Activated CD8-positive, alpha-beta T cell treated with anti-CD3 and anti-CD28 coated beads for 36 hours (primary cell): ENCODE results near the gene IFFO2. TPM values are rescaled to one million over a fixed set of nuclear protein-coding genes. Genes with fewer than 3 reads are reported as not detected.

Experiments used
- ATAC-seq: fragments of 200-7000 bp; cut with Tn5 transposase; one replicate; pipeline ENCODE4 v1.10.0; 2021; ENCODE audit warnings: mild to moderate bottlenecking, moderate library complexity
- CTCF ChIA-PET: fragments of 350-600 bp; sonication (Branson Sonifier 250); formaldehyde crosslinking; loops from one replicate; lab custom pipeline; 2021; ENCODE audit warnings: antibody characterized with exemption; lab: Charles Lee
- POLR2A ChIA-PET: fragments of 350-600 bp; sonication (Branson Sonifier 250); formaldehyde crosslinking; loops from one replicate; lab custom pipeline; 2021; ENCODE audit warnings: antibody characterized with exemption; lab: Charles Lee
- DNase-seq: peaks from one replicate; pipeline ENCODE4 v3.0.0-alpha.2; 2020
- H3K27ac Mint-ChIP-seq: one replicate; pipeline ENCODE4 v1.8.0; 2021; ENCODE audit warnings: mild to moderate bottlenecking, mixed read lengths
- H3K27me3 Mint-ChIP-seq: one replicate; pipeline ENCODE4 v1.8.0; 2021; ENCODE audit warnings: mixed read lengths
- H3K36me3 Mint-ChIP-seq: one replicate; pipeline ENCODE4 v1.8.0; 2021; ENCODE audit warnings: low read depth, mixed read lengths
- H3K4me1 Mint-ChIP-seq: one replicate; pipeline ENCODE4 v1.8.0; 2021; ENCODE audit warnings: low read depth, mixed read lengths
- H3K4me3 Mint-ChIP-seq: one replicate; pipeline ENCODE4 v1.8.0; 2021; ENCODE audit warnings: mild to moderate bottlenecking, moderate library complexity, mixed read lengths
- H3K9me3 Mint-ChIP-seq: one replicate; pipeline ENCODE4 v1.8.0; 2021; ENCODE audit warnings: mixed read lengths
- CTCF ChIP-seq: fragments of 200-600 bp; IDR thresholded peaks from one replicate; pipeline ENCODE4 v1.8.0; 2022; ENCODE audit warnings: antibody characterized with exemption, mild to moderate bottlenecking
- intact Hi-C: fragments of 100-400 bp; cut with micrococcal nuclease; formaldehyde crosslinking; loops from one replicate; pipeline ENCODE4 v1.10.0; 2022
- total RNA-seq, 2 experiments: library from RNA; stranded (reverse); gene quantifications; one replicate each; pipeline ENCODE4 v1.2.3, GENCODE V29; 2021

IFFO2 gene
- total RNA-seq, 2 experiments from 2014 or later = 23.7 to 26.4 TPM

- no peak for ATAC-seq
- H3K27me3 Mint-ChIP-seq = no peaks in the 10 kb centered on the region
These were observed 10.7 kb upstream of the IFFO2 start for GRCh38 chr1:18967066-18967690.

GRCh38 chr1:18965206-18966173, 9.0 kb upstream of the IFFO2 start:
- POLR2A ChIA-PET = interaction anchor here (0.6 to 2.8 kb wide), 6 partner anchors 9 to 63 kb away, joined by 3 to 16 read pairs (median 3); partner anchors contain the start of genes ALDH4A1 and IFFO2
- ATAC-seq = peak; percentile 84
- no peak for TF ChIP-seq CTCF

More at GRCh38 chr1:18967066-18967690, 10.7 kb upstream of the IFFO2 start:
- intact Hi-C loops = no loop called here
- ChIA-PET POLR2A (interaction anchor here (0.9 to 2.8 kb wide), 4 partner anchors 9 to 41 kb away, joined by 3 to 13 read pairs (median 4); no protein-coding TSS in a partner anchor), CTCF (interaction anchor here (0.7 to 2.6 kb wide), 9 partner anchors 17 to 107 kb away, joined by 3 to 12 read pairs (median 4); no protein-coding TSS in a partner anchor)
- TF ChIP-seq CTCF = no peak
- H3K9me3 Mint-ChIP-seq = no peaks in the 10 kb centered on the region
- no peak for DNase-seq
- no peaks in the 10 kb centered on the region for H3K36me3 Mint-ChIP-seq
- H3K27ac Mint-ChIP-seq = no peak overlapping the region
- peaks cover 16% of the 10 kb centered on the region for H3K4me1 Mint-ChIP-seq
- H3K4me3 Mint-ChIP-seq = no peak overlapping the region

DNA sequence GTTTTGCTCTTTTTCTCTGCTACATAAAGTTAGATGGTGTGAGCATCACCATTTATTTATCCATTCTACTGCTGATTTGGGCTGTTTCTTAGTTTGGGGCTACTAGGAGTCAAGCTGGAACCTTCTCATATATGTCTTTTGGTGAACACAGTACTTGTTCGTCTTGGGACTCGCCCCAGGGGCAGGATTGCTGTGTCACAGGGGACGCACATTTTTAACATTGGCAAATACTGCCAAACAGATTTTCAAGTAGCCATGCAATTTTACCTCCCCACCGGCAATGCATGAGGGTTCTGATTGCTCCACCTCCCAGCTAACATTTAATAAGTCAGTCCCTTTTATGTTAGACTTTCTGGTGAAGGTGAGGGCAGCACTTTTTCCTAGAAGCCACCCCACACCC, 7.5 kb upstream of the IFFO2 start:
- H3K9me3 Mint-ChIP-seq = no peaks in the 10 kb centered on the region
- intact Hi-C loops = no loop called here
- H3K27me3 Mint-ChIP-seq = no peaks in the 10 kb centered on the region
- H3K36me3 Mint-ChIP-seq = no peaks in the 10 kb centered on the region
- ChIA-PET CTCF (interaction anchor here (1.3 to 3.9 kb wide), 4 partner anchors 13 to 57 kb away, joined by 3 to 14 read pairs (median 7); no protein-coding TSS in a partner anchor), POLR2A (interaction anchor here (2.0 to 2.8 kb wide), 3 partner anchors 8 to 38 kb away, joined by 9 to 16 read pairs (median 13); partner anchors contain the start of gene IFFO2)
- H3K27ac Mint-ChIP-seq = no peak overlapping the region
- DNase-seq (no peak), ATAC-seq (no peak)
- TF ChIP-seq CTCF = no peak
- H3K4me1 Mint-ChIP-seq = peaks cover 21% of the 10 kb centered on the region
- no peak overlapping the region for H3K4me3 Mint-ChIP-seq

More at GRCh38 chr1:18965206-18966173, 9.0 kb upstream of the IFFO2 start:
- peak; percentile 71 for DNase-seq
- Mint-ChIP-seq H3K9me3 (no peaks in the 10 kb centered on the region), H3K36me3 (no peaks in the 10 kb centered on the region), H3K4me3 (no peak overlapping the region), H3K27me3 (no peaks in the 10 kb centered on the region), H3K4me1 (peaks cover 16% of the 10 kb centered on the region), H3K27ac (peak overlapping the region; percentile 78)
- CTCF ChIA-PET = interaction anchor here (1.0 to 3.9 kb wide), 7 partner anchors 9 to 109 kb away, joined by 3 to 14 read pairs (median 4); no protein-coding TSS in a partner anchor
- intact Hi-C loops = no loop called here

DNA sequence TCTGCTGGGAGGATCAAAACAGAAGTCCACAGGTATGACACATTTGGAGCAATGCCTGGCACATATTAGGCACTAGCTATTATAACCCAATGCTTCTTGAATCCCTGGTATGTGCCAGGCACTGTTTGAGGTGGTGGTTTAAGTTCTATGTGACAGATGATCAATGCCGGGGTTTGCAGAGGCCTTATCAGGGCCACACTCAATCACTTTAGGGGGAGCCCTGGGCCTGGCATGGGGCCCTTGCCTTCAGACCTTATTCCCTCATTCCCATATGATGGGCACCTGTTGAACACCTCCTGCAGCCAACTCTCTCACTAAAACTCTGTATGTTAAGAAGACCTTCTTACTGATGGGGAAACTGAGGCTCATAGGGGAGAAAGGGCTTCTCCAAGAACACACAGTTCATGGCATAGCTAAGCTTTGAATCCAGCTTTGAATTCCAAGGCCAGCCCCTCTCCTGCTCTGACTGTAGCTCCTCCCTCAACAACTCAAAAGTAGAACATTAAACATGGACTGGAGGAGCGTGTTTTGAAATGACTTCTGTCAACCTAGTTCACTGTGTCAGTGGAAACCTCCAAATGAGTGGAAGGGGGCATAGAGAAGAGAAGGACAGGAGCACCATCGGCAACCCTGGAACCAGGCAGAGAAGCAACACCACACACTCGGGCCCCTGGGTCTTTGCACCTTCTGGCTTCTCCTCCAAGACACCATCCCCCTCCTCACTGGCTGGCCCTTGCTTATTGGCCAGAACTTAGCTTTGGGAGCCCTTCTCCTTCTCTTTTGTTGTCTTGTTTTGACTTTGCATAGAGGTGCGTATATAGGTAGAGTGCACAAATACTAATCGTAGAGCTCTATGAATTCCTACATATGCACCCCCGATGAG, 6.6 kb upstream of the IFFO2 start:
- Mint-ChIP-seq H3K4me3 (no peak overlapping the region), H3K27me3 (no peaks in the 10 kb centered on the region), H3K27ac (no peak overlapping the region), H3K36me3 (no peaks in the 10 kb centered on the region), H3K9me3 (no peaks in the 10 kb centered on the region), H3K4me1 (peaks cover 23% of the 10 kb centered on the region)
- ATAC-seq = no peak
- CTCF ChIA-PET = interaction anchor here (1.3 to 3.9 kb wide), 5 partner anchors 12 to 56 kb away, joined by 3 to 14 read pairs (median 6); no protein-coding TSS in a partner anchor
- TF ChIP-seq CTCF = no peak
- intact Hi-C loops = no loop called here
- no peak for DNase-seq
- POLR2A ChIA-PET = interaction anchor here (2.0 to 2.6 kb wide), 2 partner anchors 7 to 36 kb away, joined by 9 to 16 read pairs; partner anchors contain the start of gene IFFO2
